HG02678 (cell line): ENCODE data around the gene DAGLA.

ENCODE experiments used
- ATAC-seq: cut with Tn5 transposase; IDR thresholded peaks from one replicate; pipeline ENCODE4 v1.9.1; 2021; ENCODE audit warnings: mild to moderate bottlenecking, moderate library complexity; ENCODE audit not compliant: unreplicated experiment

Gene DAGLA

DNA sequence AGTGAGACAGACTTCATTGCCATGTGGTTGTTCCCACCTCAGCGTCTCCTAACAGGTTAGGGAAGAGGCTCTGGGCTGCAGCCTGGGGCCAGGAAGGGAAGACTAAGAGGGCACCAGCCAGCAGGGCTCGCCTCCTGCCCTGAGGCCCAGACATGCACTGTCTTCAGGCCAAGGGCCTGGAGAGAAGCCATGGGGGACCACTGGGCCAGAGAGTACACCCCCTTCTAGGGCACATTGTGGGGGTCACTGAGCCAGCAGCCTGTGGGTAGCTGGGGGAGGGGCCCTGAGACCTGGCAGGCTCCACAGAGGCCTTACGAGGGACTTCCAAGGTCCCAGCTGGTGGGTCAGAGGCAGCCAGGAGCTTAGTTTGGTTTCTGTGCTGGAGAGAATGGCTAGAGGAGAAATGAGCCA is 47.2 kb downstream of the DAGLA start:
- no peak for ATAC-seq

DNA sequence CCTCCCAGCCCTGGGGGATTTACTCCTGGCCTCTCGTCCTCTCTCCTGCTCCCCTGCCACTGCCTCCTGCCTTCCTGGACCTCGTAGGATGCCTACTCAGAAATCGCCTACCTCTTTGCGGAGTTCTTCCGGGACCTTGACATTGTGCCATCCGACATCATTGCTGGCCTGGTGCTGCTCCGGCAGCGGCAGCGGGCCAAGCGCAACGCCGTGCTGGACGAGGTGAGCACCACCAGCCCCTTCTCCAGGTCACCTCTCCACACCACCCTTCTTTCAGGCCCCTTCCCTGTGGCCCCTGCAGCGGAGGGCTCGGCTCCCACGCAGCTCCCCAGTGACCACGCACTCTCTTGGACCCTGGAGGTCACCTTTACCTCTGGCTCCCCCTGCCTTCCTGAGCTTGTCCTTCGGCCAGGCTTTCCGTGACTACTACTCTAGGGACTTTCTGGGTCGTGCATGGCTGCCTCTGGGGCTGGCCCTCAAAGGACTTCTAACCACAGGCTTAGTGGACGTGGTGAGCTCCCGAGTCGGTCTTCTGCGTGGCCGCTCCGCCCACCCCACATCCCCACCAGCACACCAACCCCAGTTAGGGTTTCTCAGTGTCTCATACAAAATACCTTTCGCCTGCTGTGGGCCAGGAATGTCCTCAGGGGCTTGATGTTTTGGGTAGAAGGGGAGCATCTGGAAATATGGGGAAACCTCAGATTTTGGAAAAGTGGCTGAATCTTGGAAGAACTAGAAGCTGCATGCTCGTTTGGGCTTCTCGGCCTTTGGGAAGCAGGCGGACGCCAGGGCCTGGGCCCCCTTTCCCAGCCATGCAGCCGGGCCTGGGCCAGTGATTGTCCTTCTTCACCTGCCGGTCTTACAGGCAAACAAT is 48.1 kb downstream of the DAGLA start:
- no peak for ATAC-seq

DNA sequence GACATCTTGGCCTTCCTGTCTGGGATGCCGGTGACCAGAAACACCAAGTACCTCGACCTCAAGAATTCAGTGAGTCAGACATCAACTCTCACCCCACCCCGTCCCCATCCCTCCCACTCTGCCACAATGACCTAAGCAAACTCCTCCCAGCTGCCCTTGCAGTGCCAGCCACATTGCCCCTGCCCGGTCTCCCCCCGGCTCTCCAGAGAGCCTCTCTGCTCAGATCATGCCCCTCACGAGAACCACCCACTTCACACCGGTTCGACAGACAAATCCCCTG is 48.7 kb downstream of the DAGLA start:
- ATAC-seq = no peak

DNA sequence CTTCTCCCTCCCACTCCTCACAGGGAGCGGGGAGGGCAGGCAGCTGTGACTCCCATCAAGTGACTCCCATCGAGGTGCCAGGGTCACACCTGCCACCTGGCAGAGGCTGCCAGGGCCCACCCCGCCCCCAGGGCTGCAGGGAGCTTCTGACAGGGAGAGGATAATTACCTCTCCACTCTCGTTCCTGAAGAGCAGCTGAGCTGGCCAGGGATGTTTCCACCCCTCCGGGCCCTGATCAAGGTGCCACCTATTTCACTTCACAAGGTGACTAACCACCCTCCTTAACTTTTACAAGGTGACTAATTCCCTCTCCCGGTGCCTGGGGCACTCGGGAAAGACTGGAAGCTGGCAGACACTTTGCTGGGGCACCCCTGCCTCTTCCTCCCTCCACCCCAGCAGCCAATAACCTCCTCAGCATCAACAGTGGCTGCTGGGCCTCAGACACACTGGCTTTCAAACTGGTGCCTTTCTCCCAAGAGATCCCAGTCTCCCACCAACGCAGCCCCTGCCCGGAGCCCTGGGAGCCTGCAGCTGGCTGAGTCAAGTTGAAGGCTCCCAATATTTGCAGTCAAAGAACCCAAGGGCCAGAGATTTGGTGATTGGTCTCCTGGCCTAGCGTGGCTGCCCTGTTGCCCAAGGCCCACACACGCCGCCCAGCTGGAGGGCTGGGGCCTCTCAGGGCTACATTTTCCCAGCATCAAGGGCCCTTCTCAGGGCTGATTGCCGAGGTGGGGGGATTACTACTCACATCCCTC is 50.2 kb downstream of the DAGLA start:
- no peak for ATAC-seq

DNA sequence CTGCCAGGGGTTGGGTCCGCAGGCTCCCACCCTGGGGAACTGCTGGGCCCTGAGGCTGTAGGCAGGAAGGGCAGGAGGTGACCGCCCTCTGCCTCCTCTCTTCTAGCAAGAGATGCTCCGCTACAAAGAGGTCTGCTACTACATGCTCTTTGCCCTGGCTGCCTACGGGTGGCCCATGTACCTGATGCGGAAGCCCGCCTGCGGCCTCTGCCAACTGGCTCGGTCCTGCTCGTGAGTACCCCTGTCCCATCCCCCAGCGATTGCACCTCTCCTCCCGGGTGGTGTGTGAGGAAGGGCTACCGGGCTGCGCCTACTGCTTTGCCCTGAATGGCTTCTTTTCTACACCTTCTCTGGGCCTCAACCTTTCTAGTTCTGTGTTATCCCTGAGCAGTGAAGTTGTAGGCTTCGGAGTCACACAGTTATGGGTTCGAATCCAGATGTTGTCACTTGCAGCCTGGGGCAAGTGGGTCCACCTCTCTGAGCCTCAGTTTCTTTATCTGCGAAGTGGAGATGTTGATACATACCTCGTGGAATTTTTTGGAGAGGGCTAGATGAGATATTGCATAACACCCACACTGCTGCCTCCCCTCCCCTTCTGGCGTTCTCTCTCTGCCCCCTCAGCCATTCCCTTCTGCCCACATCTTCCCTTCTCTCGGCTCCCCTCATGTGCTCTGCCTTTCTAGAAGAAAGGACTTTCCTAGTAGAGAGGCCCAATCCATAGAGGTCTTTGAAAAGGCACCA is 51.2 kb downstream of the DAGLA start:
- no peak for ATAC-seq

DNA sequence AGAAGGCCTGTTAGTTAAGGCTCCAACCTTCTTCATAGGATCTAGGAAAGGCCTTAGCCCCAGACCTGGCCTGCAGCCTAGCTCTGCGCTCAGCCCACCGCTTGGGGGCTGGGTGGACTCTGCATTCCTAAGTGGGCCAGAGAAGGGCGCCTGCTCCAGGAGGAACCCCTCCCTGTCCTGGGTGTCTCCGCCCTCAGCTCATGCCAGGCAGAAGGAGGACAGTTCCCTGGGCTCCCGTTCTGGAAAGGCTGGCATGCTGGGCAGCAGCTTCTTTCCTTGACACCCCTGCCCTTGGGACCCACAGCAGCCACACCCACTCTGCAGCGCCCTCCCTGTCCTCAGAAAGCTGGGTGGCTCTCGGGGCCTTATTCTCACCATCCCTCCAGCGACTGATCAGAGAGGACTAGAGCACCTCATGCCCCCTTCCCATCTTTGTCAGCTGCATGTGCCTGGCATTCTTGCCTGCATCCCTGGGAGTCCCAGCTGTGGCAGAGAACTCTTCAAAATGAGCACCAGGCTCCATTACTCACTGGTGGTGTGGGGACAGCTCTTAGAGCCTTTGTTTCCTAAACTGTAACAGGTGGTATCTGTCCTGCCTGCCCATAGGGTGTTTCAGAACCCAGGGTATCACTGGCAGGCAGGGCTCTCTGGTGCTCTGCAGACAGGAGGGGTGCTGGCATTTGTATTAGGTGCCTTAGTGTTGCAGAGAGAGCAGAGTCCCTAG is 51.9 kb downstream of the DAGLA start:
- no peak for ATAC-seq

DNA sequence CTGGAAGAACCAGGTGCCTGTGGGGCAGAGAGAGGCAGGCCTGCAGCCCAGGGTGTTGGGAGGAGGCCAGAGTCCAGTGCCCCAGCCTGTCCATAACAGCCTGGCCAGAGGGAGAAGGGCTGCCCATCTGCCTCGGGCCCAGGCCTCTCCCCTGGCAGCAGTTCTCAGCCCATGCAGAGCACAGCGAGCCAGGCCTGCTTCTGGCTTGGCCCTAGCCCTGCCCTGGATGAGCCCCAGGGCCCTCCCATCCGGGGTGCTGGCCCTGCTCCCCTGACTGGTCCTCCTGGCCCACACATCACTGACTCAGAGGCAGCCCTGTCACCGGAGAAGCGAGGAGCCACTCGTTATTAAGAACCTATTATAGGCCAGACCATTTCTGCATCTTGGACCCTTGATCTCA is 52.5 kb downstream of the DAGLA start:
- no peak for ATAC-seq

DNA sequence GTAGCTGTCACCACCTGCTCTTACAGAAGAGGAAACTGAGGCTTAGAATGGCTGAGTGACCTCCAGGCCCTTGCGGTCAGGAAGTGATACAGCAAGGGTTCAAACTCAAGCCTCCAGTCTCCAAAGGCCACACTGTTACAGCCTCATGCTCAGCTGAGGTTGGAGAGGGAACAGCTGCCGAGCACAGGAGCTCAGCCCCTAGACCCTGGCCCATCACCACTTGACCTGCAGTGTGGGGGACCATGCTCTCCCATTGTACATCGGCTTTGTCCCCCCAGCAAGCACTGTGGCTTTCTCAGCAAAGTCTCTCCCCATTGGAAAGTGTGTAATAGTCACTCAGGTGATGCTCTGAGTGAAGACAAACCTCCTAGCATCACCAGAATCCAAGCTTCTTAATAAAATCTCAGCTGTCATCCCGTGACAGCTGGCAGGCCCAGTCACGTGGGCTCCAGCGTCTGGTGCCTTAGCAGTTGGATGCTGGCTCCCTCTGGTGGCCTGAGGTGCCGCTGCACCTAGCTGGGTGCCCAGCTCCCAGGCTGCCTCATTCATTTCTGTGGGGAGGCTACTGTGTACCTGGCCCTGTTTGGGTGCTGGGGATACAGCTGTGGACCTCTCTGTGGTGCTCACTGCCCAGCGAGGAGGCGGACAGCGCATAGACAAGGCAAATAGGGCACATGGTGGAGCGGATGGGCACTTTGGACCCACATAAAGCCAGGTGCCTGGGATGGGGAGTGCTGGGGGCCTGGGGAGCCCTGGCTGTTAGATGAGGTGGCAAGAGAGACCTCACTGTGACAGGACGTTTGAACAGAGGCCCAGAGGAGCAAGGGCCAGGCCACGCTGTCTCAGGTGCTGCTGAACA is 53.2 kb downstream of the DAGLA start:
- ATAC-seq = peak; percentile 87

DNA sequence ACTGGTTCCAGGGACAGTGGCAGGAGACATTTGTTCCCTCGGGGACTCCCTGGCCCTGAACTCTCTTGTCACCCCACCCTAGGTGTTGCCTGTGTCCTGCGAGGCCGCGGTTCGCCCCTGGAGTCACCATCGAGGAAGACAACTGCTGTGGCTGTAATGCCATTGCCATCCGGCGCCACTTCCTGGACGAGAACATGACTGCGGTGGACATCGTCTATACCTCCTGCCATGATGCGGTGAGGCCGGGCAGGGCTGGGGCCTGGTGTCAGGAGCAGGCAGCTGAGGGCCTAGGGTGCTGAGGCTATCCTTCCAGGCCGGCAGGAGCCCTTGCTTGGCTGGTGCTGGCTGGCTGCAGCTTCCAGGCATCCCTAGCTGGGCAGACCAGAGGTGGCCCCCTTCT is 54.6 kb downstream of the DAGLA start:
- ATAC-seq = no peak

DNA sequence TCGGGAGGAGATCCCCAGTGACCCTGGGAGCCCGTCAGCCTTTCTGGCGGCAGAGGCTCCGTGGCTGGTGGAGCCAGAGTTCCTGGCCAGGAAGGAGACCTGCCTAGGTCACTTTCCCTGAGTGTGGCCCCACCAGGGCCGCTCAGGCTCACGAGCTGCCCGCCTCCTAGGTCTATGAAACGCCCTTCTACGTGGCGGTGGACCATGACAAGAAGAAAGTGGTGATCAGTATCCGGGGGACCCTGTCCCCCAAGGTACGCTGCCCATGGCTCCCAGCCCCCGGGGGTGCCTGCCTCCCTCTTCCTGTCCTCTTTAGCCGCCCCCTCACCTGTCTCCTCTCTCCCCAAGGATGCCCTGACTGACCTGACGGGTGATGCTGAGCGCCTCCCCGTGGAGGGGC is 55.2 kb downstream of the DAGLA start:
- no peak for ATAC-seq

DNA sequence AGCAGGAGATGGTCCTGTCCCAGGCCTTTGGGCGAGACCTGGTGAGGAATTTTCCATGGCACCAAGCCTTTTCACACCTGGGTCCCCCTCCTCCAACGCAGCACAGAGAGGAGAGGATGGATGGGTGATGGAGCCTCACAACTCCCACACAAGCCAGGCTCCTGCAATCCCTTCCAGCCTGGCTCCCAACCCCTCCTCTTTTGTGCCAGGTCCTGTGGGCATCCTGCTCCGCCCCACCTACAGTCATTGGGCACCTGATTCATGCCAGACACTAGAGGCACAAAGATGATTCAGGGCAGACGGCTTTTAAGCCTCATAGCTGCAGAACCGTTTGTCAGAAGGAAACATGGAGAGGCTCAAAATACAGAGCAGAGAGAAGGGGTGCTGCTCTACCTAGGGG is 56.1 kb downstream of the DAGLA start:
- ATAC-seq = no peak

DNA sequence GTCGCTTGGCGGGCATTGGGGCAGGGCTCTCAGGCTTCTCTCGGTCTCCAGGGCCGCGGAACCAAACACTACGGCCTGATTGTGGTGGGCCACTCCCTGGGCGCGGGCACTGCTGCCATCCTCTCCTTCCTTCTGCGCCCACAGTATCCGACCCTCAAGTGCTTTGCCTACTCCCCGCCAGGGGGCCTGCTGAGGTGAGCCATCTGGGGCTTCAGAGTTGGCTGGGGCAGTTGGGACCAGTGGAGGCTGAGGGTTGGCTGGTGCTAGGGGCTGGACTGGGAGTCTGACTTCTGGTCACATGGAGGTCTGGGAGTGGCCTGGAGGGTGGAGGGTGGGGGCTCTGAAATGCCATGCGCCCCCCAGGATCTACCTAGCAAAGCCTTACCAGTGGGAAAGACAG is 56.9 kb downstream of the DAGLA start:
- no peak for ATAC-seq

DNA sequence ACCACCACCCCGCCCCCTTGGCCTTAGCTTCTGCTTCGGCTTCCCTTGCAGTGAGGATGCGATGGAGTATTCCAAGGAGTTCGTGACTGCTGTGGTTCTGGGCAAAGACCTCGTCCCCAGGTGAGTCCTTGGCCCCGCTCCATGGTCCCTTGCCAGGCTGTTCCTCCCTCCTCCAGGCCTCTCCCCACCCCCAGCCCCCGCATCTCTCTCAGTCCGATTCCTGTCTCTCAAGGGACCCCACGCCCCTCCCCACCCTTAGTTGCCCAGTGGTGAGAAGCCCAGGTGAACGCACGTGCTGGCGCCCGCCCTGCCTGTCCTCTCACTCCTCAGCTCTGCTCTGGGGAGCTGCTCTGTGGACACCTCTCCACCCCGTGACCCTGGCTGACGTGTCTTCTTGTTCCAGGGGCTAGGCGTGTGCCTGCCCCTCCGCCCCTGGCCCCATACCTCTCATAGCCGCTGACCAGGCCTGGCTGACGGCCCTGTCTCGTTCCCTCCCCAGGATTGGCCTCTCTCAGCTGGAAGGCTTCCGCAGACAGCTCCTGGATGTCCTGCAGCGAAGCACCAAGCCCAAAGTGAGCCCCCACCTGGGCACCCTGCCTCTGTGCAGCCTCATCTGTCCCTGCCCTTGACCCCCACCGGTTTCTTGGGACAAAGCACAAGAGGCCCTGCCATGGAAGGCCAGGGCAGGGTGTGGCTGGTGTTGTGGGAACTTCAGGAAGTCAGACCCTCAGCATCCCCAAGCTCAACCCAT is 57.6 kb downstream of the DAGLA start:
- ATAC-seq = no peak

DNA sequence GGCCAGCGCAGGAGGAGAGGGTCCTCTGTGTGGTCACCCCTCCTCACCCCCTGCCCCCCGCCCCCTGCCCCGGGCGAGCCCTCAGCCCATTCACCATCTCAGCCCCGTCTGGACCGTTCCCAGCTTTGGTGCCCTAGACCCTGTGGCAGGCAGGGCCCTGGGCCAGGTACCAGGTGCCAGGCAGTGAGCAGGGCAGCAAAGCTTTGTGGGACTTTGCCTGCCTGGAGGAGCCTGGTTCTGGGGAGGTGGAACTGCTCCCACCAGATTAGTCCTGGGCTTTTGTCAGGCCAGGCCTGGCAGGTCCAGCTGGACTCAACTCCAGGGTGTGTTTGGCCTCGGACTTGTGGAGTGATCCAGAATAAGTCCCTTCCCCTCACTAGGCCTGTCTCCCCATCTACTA is 58.6 kb downstream of the DAGLA start:
- ATAC-seq = no peak

DNA sequence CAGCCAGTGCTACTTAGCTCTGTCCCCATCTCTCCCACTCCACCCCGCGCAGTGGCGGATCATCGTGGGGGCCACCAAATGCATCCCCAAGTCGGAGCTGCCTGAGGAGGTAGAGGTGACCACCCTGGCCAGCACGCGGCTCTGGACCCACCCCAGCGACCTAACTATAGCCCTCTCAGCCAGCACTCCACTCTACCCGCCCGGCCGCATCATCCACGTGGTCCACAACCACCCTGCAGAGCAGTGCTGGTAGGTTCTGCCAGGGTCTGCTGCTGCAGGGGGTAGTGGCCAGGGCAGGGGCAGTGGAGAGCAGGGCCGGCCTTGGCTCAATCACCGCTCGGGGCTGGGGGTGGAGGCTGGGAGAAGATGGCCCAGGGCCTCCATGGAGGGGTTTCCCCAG is 59.2 kb downstream of the DAGLA start:
- ATAC-seq = no peak

DNA sequence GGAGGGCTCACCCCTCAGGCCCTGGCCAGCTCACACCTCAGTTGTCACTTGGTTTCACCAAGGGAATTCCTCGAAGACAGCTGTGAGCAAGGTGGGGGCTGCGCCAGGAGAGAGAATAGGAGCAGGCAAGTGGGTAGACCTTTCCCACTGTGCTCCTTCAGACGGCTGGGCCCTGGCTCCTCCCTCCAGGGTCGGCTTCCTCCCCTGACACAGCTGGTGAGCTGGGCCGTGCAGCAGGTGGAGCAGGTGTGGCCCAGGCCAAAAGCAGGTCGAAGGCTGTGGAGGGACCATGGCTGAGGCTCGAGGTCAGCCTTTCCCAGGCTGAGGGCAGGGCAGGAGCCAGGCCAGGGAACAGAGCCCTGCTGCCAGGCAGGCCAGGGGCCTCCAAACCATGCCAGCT is 59.8 kb downstream of the DAGLA start:
- no peak for ATAC-seq

DNA sequence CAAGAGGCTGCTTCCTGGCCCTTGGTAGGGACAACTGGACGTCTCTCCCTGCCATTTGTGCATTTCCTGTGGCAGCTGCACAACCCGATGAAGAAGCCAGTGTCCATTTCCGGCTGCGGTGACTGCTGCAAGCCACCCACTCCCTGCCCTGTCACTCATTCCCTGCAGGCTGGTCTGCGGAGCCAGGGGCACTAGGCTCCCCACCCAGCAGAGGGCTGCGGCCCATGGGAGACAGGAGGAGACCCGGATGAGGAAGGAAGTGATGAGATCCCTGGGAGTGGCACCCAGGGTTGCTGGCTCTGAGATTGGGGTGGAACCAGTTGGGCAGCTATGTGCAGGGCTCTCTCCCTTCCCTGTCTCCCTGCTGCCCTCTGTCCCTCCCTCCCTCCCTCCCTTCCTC is 62.2 kb downstream of the DAGLA start:
- ATAC-seq = no peak

DNA sequence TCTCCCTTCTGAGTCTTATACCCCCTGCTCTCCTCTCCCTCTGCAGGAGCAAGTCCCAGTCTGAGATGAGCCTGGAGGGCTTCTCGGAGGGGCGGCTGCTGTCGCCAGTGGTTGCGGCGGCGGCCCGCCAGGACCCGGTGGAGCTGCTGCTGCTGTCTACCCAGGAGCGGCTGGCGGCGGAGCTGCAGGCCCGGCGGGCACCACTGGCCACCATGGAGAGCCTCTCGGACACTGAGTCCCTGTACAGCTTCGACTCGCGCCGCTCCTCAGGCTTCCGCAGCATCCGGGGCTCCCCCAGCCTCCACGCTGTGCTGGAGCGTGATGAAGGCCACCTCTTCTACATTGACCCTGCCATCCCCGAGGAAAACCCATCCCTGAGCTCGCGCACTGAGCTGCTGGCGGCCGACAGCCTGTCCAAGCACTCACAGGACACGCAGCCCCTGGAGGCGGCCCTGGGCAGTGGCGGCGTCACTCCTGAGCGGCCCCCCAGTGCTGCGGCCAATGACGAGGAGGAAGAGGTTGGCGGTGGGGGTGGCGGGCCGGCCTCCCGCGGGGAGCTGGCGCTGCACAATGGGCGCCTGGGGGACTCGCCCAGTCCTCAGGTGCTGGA is 63.4 kb downstream of the DAGLA start:
- no peak for ATAC-seq

DNA sequence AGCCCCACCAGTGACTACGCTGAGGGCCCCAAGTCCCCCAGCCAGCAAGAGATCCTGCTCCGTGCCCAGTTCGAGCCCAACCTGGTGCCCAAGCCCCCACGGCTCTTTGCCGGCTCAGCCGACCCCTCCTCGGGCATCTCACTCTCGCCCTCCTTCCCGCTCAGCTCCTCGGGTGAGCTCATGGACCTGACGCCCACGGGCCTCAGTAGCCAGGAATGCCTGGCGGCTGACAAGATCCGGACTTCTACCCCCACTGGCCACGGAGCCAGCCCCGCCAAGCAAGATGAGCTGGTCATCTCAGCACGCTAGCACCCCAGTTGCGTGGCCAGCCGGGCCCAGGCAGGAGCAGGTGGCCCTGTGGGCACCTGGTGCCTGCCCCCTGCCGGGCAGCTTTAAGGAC is 64.0 kb downstream of the DAGLA start:
- no peak for ATAC-seq
